HUDEP-2 (cell line): Measurements from ENCODE around the gene COL19A1.

Source experiments
- DNase-seq, 76 experiments: peaks; one replicate each; lab custom pipeline; 2025; ENCODE audit not compliant: unreplicated experiment in 76 of 76; lab: John Stamatoyannopoulos, UW

Gene COL19A1

DNA sequence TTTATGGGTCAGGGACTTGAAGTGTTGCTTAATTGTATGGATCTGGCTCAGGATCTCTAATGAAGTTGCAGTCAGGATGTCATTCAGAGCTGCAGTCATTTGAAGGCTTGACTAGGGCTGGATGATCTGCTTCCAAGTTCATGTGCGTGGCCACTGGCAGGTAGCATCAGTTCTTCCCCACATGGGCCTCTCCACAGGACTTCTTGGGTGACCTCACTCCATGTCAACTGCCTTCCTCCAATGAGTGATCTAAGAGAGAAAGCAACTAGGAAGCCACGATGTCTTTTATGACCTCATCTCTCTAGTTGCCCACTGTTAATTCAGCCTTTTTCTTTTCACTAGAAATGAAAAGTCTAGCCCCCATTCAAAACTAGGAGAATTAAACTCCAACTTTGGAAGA is 332.4 kb downstream of the COL19A1 start:
- DNase-seq, result no peak

DNA sequence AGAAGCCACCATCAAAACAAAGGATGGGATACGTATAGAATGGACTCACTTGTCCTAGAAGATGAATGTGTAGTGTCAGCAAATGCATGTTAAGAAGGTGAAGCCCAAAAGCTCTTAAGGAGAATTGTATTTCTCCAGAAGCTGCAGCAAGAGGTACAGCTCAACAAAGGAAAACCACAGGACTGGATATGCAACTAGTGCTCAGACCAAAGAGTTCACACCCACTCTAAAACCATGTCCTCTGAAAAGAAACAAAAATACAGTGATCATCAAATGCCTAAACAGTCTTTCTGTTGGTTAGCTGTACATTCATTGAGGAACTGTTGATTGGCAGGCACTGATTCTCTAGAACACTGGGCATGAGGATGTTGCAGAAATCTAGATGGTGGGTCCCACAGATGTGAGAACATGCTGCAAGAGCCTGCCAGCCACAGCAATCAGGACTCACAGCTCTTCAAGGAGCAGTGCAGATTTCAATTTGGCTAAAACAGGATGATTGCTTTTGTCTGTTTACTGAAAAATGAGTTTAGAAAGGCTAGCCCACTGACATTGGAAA is 342.0 kb downstream of the COL19A1 start:
- DNase-seq, result no peak

DNA sequence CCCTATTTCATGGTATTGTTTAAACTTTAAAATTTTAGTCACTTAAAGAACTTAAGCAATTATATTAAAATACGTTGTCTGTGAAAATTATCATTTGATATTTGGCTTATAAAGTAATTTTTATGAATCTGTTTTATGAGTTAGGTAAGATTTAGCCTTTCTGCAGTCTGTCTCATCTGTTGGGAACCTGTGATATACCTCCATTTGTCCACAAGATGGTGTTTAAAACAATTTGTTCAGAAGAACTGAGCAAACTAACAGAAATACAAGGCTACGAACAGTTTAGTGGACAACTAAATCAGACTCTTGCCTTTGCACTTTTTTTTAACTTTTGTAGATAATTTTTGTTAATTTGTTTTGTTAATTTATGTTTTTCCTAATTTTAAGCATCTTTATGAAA is 344.1 kb downstream of the COL19A1 start:
- no peak for DNase-seq

GRCh38 chr6:70215460-70216108 is 349.2 kb downstream of the COL19A1 start:
- no peak for DNase-seq

DNA sequence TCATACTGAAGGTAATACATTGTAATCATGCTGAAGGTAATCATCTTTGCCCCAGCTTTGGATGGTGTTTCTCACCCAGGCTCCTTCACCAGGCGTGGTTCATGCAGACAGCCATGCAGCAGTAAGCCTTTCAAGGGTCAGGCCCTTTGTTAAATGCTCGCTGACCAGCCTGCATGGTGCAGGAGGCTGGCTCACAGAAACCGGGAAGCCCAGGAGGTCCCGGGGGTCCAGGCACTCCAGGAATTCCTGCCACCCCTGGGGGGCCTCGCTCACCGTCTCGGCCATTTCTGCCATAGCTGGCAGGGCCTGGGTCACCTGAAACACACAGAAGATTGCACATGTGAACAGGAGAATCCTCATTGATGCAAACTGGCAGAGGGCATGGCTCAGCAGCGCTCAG is 350.4 kb downstream of the COL19A1 start:
- DNase-seq, result no peak

DNA sequence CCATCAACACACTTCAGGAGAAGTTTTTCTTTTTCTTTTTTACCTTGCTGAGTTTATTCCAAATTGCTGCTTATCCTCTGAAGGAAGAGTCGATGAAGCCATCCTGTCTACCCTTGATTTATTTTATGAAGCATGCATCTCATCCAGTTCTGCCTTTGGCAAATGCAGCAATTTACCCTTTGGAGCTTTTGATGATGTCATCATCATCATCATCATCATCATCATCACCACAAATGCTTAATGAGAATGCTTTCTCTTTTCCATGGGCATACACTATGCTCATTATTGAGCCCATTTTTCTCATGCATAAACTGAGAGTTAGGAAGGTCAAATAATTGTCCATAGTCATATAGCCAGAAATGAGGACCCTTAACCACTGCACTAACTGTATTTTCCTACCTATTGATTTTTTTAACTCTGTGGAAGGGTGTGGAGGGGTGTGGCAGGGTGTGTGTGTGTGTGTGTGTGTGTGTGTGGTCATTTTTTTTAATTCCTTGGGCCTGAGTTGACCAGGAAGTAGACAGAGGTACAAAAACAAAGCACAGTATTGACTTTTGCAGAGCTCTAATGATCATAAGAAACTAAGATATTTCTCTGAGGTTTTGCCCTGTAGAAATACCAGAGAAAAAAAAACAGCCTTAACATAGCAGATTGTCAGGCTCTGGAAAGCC is 353.7 kb downstream of the COL19A1 start:
- DNase-seq, result no peak

GRCh38 chr6:70221025-70221714 is 354.8 kb downstream of the COL19A1 start:
- DNase-seq, result peak in 8 of 76 experiments; percentile 4 to 22 (median 12)

DNA sequence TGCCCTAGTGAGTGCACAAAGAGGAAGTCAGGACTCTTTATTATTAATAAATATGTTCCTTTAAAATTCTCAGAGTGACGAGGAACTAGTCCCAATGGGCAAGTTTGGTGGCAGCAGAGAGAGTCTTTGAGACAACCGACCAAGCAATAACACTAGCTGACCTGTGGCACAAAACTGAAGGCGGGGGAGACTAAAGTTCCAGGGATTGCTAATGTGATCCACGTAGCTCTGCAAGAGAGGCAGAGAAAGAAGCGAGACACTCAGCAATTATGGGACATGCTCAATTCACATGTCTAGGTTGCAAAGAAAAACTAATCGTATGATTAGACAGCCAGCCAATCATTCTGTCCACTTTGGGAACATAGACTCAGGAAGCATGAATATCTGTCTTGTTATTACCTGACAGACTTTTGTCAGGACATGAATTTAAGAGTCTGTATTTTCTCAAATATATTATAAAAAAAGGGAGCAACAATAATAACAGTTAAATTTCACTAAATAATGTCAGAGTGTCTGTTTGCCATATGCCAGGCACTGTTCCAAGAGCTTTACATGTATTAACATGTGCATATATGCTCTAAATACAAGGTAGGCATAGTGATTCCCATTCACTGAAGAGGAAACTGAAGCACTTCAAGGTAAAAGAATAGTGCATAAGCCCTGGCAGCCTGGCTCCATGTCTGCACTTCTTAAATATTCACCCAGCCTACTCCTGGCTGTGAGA is 355.5 kb downstream of the COL19A1 start:
- DNase-seq, result no peak

DNA sequence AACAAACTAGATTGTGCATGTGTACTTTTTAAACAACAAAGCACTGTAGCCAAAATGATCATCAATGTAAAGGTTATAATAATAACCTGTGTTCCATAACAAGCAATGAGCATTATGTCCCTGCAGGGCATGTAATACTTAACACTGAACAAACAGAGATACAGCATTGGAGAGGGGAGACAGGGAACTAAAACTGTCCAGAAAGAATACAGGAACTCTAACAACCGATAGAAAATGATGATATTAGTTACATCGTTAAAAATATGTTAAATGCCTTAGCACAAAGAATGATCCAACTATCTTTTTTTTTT is 356.0 kb downstream of the COL19A1 start:
- DNase-seq, result no peak

- no peak for DNase-seq
These were observed 358.7 kb downstream of the COL19A1 start for GRCh38 chr6:70225055-70225454.

DNA sequence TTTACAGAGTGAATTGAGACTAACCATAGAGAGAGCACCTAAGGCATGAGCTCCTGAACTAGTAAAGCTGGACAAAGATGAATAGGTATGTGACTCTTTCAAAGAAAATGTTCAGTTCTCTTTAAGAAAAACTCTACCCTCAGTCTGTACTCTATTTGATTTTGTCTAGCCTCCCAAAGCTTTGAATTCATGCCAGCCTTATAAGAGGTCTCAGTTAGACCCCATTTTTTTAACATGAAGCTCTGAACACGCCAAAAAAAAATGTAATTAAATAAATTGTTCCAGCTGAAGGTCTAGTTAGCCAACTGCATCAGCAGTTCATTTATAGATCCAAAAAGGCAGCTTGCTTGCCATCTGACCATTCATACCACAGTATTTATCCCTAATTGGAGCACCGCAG is 365.0 kb downstream of the COL19A1 start:
- DNase-seq, result no peak

- no peak for DNase-seq
These were observed 368.3 kb downstream of the COL19A1 start for GRCh38 chr6:70234561-70235236.

DNA sequence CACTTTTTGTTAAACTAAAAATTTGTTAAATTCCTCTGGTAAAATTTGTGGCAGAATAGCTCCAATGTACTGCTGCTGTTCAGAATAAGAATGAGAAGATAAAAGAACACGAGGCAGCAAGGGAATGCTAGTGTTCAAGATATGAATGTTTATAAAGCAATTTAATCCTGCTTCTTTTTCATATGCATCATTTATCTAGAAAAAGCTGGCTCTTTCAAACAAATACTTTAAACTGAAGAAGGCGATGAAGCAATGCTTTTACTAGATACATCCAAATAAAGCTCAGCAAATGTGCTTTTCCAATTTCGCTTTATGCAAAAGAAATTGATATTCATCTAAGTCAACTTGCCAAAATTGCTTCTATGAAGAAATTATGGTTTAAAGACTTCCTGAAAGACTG is 370.0 kb downstream of the COL19A1 start:
- DNase-seq, result no peak

GRCh38 chr6:70241031-70241430 is 374.7 kb downstream of the COL19A1 start:
- DNase-seq, result no peak

- DNase-seq, result no peak
These were observed 375.6 kb downstream of the COL19A1 start for GRCh38 chr6:70241991-70242420.

DNA sequence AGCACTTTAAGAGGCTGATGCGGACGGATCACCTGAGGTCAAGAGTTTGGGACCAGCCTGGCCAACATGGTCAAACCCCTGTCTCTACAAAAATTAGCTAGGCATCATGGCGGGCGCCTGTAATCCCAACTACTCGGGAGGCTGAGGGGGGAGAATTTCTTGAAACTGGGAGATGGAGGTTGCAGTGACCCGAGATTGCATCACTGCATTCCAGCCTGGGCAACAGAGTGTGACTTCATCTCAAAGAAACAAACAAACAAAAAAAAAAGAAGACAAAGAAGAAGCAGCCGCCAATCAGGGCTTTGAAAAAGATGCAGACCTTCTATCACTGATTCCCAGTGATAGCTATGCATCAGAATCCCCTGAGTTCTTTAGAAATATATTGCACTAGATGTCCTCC is 379.8 kb downstream of the COL19A1 start:
- no peak for DNase-seq

DNA sequence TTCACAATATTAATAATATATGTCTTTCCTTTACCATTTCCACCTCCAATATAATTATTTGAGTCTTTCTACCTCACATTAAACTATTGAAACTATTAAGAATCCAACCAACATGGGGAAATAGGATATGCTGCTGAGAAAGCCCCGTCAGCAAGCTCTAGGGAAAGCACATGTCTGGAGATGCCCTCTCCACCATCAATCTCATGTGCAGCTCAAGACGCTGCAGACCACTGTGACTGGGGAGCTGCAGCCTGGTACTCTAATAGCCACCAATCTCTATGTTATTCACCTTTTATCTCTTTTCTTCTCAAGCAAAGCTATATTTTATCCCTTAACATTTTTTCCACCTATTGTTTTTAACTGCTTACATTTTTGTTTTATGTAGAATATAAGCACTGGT is 386.2 kb downstream of the COL19A1 start:
- DNase-seq, result no peak

DNA sequence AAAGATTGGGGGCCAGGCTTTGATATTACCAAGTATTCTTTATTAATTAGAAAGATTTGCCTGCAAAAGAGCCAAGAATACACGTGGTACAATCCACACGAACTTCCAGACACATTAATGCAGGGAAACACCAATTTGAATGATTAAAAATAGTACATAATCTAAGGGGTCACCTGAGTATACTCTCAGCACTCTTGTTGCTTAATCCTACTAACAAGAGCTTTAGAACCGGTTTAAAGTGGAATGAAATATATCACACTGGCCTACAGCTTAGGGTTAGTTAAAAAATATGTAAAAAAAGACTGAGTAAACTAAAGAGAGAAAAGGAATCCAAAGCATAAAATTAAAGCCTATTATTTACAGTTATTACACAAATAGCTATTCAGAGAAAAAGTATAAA is 387.6 kb downstream of the COL19A1 start:
- no peak for DNase-seq

DNA sequence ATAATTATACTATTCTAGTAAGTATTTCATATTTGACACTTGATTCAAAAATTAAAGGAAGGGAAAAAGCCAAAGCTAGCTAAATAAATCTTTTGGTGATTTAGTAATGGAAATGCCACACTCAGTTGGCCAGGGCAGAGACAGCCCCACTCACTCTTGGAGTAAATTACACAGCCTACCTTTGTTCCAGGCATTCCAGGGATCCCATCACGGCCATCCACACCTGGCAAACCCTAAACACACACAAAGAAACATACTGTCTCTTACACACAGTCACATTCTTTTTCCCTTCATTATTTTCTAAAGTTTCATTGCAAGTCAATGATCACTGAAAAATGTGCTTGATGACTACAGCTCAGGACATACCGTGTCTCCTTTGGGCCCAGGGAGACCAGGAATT is 388.4 kb downstream of the COL19A1 start:
- DNase-seq, result no peak

DNA sequence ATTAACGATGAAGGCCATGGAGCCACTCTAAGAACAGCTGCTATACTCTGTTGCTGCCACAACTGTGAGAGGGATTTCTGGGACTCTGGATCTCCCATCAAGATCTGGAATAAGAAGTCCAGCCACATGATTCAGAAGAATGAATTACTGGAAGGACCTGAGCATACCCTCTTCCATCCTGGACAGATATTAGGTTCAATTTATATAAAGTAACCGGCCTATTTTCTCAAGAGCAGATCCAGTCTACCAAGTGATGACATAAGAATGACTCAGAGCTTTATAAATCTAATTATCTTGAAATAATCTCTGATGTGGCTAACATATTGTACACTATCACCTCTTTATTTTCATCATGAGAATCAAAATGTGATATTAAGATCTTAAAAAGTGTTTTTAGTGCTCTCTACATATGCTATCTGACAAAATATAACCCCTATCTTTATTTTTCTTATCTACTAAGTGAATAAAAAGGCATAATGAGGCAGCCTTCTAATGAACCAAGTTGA is 391.5 kb downstream of the COL19A1 start:
- no peak for DNase-seq
